NCI-H2196 treated with DMSO at 0.1 percent for 48 hours (cell line): ENCODE data around the gene EGFR.

Source experiments
- DNase-seq: peaks from one replicate; lab custom pipeline; 2025; ENCODE audit not compliant: unreplicated experiment; lab: John Stamatoyannopoulos, UW

EGFR gene

GRCh38 chr7:55060636-55061022, 41.8 kb downstream of the EGFR start:
- DNase-seq, result no peak

GRCh38 chr7:55061726-55062499, 43.1 kb downstream of the EGFR start:
- no peak for DNase-seq

GRCh38 chr7:55063061-55063460, 44.2 kb downstream of the EGFR start:
- no peak for DNase-seq

DNA sequence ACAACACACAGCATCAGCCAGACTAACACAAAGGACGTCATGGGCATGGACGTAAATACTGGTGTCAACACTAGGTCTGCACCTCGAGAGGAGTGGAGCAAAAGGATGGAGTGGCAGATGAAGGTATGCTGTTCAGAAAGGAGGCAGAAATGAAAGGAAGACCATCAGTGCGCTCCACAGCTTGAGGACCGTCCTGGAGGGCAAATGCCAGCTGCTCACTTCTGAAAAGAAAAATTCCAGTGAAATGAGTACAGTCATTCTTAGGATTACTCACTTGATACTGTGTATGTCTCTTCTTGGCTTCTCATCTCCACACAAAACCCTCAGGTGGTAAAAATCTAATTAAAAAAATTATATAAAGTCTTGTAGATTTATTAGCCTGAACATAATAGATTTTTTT, 44.8 kb downstream of the EGFR start:
- no peak for DNase-seq

- no peak for DNase-seq
Observed at GRCh38 chr7:55065079-55065478, 46.3 kb downstream of the EGFR start.

DNA sequence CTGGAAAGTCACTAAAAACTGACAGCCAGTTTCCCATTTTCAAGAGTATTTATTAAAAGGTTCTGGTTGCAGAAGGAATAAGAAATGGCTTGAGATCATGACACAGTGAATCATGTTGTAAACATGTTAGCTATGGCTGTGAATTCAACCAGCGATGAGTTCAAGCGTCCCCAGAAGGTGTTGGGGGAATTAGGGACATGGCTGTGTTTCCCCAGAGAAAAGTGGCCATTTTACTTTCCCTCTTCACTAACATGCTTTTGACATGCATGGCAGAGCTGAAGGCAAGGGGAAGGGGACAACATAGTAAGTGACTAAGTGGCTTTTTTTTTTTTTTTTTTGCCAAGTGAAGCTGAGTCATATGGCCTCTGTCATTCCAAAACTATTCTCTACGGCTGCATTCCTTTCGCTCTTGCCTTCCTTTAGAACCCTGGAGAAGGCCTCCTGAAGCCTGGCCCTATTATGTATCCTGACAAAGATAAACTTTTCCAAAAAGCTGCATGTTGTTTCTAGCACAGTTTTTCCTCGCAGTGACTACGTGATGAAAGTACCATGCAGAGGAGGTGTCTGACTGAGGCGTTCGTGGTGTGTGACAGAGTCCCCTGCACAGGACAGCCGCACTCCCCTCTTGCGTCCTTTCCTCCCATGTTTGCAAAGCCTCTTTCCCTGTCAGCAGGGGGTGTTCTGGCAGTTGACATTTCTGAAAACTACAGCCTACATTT, 46.9 kb downstream of the EGFR start:
- no peak for DNase-seq

GRCh38 chr7:55066524-55066923, 47.7 kb downstream of the EGFR start:
- no peak for DNase-seq

DNA sequence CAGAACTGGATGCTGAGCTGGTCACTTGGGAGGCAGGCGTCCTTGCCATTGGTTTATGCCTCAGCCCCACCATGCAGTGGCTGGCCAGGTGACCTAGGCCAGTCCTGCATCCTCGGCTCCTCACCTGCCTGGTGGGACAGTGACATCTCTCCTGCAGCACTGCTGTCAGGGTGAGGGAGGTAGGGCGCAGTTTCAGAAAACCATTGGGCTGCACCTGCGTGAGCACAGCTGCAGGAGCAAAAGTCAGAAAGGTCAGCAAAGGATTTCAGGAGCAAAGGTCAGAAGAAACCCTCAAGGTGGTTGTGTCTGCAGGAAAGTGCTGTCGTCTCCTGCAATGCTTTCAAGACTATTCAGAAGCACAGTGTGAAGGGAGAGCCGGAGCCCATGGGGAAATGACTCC, 48.1 kb downstream of the EGFR start:
- DNase-seq, result no peak

GRCh38 chr7:55067748-55068147, 48.9 kb downstream of the EGFR start:
- DNase-seq, result no peak

DNA sequence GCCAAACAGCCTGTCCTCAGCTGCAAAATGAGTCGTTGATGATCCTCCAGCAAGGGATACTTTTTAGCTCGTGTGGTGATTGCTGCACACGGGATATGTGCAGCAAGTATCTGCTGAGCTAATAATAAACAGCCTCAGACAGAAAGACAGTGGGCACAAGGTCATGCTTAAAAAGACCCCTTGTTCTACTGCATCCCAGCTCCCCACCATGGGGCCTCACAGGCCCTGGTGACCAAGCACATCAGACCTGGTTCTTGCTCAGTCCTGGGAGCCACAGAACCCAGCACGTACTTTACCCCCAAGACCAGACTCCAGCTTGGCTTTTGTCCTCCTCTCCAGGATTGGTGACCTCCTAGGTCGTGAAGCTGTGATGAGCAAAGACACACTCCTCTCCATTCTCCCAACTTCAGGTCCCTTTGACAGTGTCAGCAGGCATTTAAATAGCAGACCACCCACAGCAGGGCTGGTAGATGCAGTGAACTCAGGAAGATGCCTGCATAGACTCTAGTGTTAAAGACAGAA, 50.5 kb downstream of the EGFR start:
- no peak for DNase-seq

GRCh38 chr7:55070271-55070743, 51.5 kb downstream of the EGFR start:
- no peak for DNase-seq

DNA sequence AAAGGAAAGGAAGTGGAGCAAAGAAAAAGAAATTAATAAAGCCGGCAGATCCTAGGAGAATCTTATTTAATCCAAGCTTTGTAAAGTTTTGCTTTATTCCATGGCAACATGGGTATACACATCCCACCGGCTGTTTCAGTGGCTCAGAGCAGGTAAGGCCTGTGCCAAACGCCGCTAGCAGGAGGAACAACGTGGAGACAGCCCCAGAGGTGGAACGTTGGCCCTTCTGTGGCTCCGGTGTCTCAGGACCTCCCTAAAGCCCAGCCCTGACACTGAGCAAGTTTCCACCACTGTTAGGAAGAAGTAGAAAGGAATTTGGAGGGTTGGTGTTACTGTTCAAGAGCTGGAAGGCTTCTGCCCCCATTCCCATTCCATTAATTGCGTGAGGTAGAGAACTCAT, 52.0 kb downstream of the EGFR start:
- no peak for DNase-seq

DNA sequence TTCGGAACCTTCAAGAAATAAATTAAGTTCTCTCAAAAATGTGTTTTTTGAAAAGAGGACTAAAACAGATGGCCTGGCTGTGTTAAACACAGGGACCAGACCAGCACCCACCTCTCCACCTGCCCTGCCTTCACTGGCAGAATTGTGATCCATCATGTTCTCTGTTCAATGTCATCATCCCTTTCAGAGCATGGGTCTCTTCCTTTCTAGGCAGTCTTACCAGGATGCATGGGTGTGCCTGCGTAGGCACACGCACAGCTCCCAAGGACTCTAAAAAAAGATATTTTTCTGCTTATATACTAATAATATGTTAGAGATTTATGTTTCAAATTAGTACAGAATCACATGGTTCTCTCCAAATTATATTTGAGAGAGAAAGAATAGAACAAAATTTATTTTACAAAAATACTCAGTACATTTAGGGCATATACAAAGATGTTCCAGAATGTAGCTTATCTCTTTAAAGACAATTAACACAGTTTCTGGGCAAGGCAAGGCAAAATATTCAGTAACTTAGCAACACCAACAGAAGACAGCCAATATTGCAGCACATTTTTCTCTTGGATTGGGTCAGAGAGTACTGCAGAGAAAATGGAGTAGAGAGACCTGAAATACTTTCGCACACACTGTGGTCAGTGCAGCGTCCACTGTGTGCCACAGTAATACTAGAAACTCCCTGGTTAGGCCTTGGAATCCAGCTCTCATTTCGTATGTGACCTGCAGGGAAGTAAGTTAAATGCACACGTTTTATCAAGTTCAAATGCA, 52.8 kb downstream of the EGFR start:
- no peak for DNase-seq

DNA sequence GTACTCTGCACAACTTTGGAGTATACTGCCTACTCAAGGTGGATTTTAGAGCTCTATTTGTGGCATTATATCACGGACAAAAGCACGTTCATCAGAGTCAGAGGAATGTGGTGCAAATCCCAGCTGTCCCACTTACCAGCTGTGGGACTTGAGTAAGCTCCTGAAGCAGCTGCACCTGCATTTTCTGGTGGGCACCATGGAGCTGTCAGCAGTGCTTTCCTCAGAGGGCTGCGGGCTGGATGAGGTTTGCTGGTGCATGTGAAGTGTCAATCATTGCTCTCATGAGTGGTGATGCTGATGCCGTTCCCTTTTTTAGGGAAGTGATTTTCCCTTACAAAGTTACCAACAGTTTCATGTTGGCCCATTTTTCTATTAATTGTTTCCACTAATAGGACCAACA, 53.4 kb downstream of the EGFR start:
- no peak for DNase-seq

DNA sequence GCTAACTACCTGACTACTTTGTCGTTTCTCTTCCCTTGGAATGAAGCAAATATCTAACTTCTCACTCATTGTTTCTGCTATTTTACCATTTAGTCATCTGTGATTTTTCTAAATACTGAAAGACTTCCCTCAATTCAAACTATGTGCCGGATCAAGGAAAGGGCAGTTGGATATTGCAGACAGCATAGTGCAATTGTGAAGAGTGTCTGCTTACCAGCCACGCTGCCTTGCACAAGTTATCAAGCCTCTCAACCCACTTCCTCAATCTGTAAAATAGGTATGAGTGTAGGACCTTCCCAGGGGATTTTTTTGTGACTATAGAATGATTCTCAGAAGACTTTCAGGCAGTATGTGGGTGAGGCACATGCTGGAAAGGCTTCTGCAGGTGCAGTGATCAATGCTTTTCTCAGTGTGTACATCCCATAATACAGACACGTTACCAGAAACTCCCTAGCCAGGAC, 54.3 kb downstream of the EGFR start:
- DNase-seq, result no peak

GRCh38 chr7:55073976-55074528, 55.2 kb downstream of the EGFR start:
- no peak for DNase-seq

- no peak for DNase-seq
Observed at GRCh38 chr7:55075464-55076021, 56.7 kb downstream of the EGFR start.

- no peak for DNase-seq
Observed at GRCh38 chr7:55077561-55078410, 59.0 kb downstream of the EGFR start.

- DNase-seq, result no peak
Observed at GRCh38 chr7:55078465-55079372, 59.9 kb downstream of the EGFR start.
